Measurements from ENCODE around the gene NPFF.

Gene NPFF

GRCh38 chr12:53474819-53475218, 32.5 kb downstream of the NPFF start:
- no peak overlapping the region for H3K4me3 ChIP-seq (ENCODE audit: low read depth, low read length)
- DNase-seq (ENCODE audit: low read depth, low spot score): no peak
- in situ Hi-C loops (cut with HindIII; ENCODE audit: low sequenced_read_pairs): no loop called here
- no peak for TF ChIP-seq CTCF (IDR thresholded peaks at IDR 0.05; ENCODE audit: low read depth, low read length)

GRCh38 chr12:53474077-53474476, 33.2 kb downstream of the NPFF start:
- no peak overlapping the region for H3K4me3 ChIP-seq (ENCODE audit: low read depth, low read length)
- DNase-seq (ENCODE audit: low read depth, low spot score): no peak
- TF ChIP-seq CTCF (IDR thresholded peaks at IDR 0.05; ENCODE audit: low read depth, low read length): no peak
- in situ Hi-C loops (cut with HindIII; ENCODE audit: low sequenced_read_pairs): no loop called here

GRCh38 chr12:53472056-53472582, 35.2 kb downstream of the NPFF start:
- in situ Hi-C loops (cut with HindIII; ENCODE audit: low sequenced_read_pairs): no loop called here
- no peak for DNase-seq (ENCODE audit: low read depth, low spot score)
- H3K4me3 ChIP-seq (ENCODE audit: low read depth, low read length): no peak overlapping the region
- TF ChIP-seq CTCF (IDR thresholded peaks at IDR 0.05; ENCODE audit: low read depth, low read length): no peak

GRCh38 chr12:53468282-53468681, 39.0 kb downstream of the NPFF start:
- TF ChIP-seq CTCF (IDR thresholded peaks at IDR 0.05; ENCODE audit: low read depth, low read length): no peak
- no peak for DNase-seq (ENCODE audit: low read depth, low spot score)
- no peak overlapping the region for H3K4me3 ChIP-seq (ENCODE audit: low read depth, low read length)
- in situ Hi-C loops (cut with HindIII; ENCODE audit: low sequenced_read_pairs): no loop called here

- DNase-seq (ENCODE audit: low read depth, low spot score): no peak
- in situ Hi-C loops (cut with HindIII; ENCODE audit: low sequenced_read_pairs): no loop called here
- TF ChIP-seq CTCF (IDR thresholded peaks at IDR 0.05; ENCODE audit: low read depth, low read length): no peak
- H3K4me3 ChIP-seq (ENCODE audit: low read depth, low read length): no peak overlapping the region
Measured at GRCh38 chr12:53467880-53468279, 39.4 kb downstream of the NPFF start.

- DNase-seq (ENCODE audit: low read depth, low spot score): no peak
- in situ Hi-C loops (cut with HindIII; ENCODE audit: low sequenced_read_pairs): no loop called here
- H3K4me3 ChIP-seq (ENCODE audit: low read depth, low read length): no peak overlapping the region
- no peak for TF ChIP-seq CTCF (IDR thresholded peaks at IDR 0.05; ENCODE audit: low read depth, low read length)
Measured at GRCh38 chr12:53467082-53467481, 40.2 kb downstream of the NPFF start.

GRCh38 chr12:53466640-53467039, 40.6 kb downstream of the NPFF start:
- no peak for DNase-seq (ENCODE audit: low read depth, low spot score)
- no peak for TF ChIP-seq CTCF (IDR thresholded peaks at IDR 0.05; ENCODE audit: low read depth, low read length)
- in situ Hi-C loops (cut with HindIII; ENCODE audit: low sequenced_read_pairs): no loop called here
- H3K4me3 ChIP-seq (ENCODE audit: low read depth, low read length): no peak overlapping the region

Measured in astrocyte of the spinal cord (primary cell).